Esophagus squamous epithelium (tissue), 5 donors: ENCODE measurements around the gene SCAMP3. TPM values are rescaled to one million over a fixed set of nuclear protein-coding genes. Genes with fewer than 3 reads are reported as not detected.

Experiments
- DNase-seq: peaks from one replicate; lab custom pipeline; 2025; lab: John Stamatoyannopoulos, UW
- H3K27ac ChIP-seq, 4 donors: fragments of 200-600 bp; sonication (generic); one replicate each; pipeline ENCODE4 v1.5.1; 2016 to 2019; ENCODE audit warnings: mild to moderate bottlenecking in 1 of 4
- H3K27me3 ChIP-seq, 4 donors: fragments of 200-600 bp; sonication (generic); 1 replicate in 3 of 4; 2 replicates in 1 of 4; pipeline versions ENCODE4 v1.5.1 to v1.6.0; 2017 to 2021; ENCODE audit warnings: antibody characterized with exemption in 1 of 4
- H3K36me3 ChIP-seq, 3 donors: fragments of 200-600 bp; sonication (generic); one replicate each; pipeline ENCODE4 v1.5.1; 2016 to 2019
- H3K4me1 ChIP-seq, 3 donors: fragments of 200-600 bp; sonication (generic); one replicate each; pipeline ENCODE4 v1.5.1; 2017 to 2019
- H3K4me3 ChIP-seq, 4 donors: fragments of 200-600 bp; sonication (generic); 1 replicate in 3 of 4; 2 replicates in 1 of 4; pipeline ENCODE4 v1.5.1; 2016 to 2019; ENCODE audit warnings: mild to moderate bottlenecking in 2 of 4, moderate library complexity in 1 of 4
- H3K9me3 ChIP-seq, 3 donors: fragments of 200-600 bp; sonication (generic); one replicate each; pipeline ENCODE4 v1.5.1; 2016 to 2019
- POLR2A ChIP-seq, 4 donors: fragments of 450-650 bp; IDR thresholded peaks; one replicate each; pipeline ENCODE4 v1.6.1; 2017; ENCODE audit warnings: antibody characterized with exemption in 4 of 4, mild to moderate bottlenecking in 4 of 4, moderate library complexity in 3 of 4
- WGBS, 2 donors: methylation state at CpG; one replicate each; pipeline ENCODE4 v1.1.5; 2018; 5-methylcytosine and 5-hydroxymethylcytosine counted together
- intact Hi-C: fragments of 100-400 bp; cut with DNase I; formaldehyde crosslinking; loops from one replicate; pipeline ENCODE4 v1.15.0; 2022
- total RNA-seq, 4 donors: library from RNA; depleted of rRNA; stranded (reverse); fragments of >200 nt; gene quantifications; one replicate each; pipeline ENCODE4 v1.1.0, GENCODE V29; 2016
- TF ChIP-seq, protein P1 (sequence below), 6 experiments: fragments of 450-650 bp in 4 of 6; fragments of 200-600 bp in 2 of 6; sonication (generic) in 2 of 6; IDR thresholded peaks; one replicate each; pipeline ENCODE4 v1.5.1; 2016 to 2019; ENCODE audit warnings: antibody characterized with exemption in 6 of 6, mild to moderate bottlenecking in 4 of 6, moderate library complexity in 4 of 6
- donor health status: DM: yes; HTN: yes; CAD: no.

SCAMP3 gene
- total RNA-seq, 4 donors from 2014 or later = 56.8 to 72.2 (median 60.1) TPM

DNA sequence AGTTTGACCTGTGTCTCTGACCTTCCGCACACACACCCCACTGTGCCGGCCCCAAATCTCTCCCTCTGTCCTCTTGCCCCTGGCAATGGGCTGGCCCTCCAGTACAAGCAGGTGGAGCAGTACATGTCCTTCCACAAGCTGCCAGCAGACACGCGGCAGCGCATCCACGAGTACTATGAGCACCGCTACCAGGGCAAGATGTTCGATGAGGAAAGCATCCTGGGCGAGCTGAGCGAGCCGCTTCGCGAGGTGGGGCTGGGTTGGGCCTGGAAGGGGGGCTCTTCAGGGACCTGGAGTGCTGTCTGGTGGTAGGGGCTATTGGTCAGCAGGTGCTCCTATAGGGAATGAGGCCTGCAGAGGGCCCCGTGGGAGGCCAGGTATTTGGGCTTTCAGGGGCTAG lies 22.9 kb upstream of the SCAMP3 start:
- TF ChIP-seq, protein P1, sequence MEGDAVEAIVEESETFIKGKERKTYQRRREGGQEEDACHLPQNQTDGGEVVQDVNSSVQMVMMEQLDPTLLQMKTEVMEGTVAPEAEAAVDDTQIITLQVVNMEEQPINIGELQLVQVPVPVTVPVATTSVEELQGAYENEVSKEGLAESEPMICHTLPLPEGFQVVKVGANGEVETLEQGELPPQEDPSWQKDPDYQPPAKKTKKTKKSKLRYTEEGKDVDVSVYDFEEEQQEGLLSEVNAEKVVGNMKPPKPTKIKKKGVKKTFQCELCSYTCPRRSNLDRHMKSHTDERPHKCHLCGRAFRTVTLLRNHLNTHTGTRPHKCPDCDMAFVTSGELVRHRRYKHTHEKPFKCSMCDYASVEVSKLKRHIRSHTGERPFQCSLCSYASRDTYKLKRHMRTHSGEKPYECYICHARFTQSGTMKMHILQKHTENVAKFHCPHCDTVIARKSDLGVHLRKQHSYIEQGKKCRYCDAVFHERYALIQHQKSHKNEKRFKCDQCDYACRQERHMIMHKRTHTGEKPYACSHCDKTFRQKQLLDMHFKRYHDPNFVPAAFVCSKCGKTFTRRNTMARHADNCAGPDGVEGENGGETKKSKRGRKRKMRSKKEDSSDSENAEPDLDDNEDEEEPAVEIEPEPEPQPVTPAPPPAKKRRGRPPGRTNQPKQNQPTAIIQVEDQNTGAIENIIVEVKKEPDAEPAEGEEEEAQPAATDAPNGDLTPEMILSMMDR (IDR thresholded peaks at IDR 0.05) = no peak
- no peak for TF ChIP-seq POLR2A (IDR thresholded peaks at IDR 0.05)
- 88 to 91% methylated on average over 7 to 13 of the region's 14 CpGs for WGBS, 2 donors

DNA sequence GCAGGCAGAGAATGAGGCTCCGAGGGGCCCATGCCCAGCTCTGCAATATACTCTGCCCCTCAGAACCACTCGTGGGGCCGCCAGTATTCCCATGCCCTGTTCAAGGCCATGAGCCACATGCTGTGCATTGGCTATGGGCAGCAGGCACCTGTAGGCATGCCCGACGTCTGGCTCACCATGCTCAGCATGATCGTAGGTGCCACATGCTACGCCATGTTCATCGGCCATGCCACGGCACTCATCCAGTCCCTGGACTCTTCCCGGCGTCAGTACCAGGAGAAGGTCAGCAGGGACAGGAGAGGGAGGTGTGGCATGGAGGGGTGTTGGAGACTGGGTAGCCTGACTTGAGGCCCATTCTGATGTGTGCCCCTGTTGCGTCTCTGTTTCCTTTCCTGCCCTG lies 22.3 kb upstream of the SCAMP3 start:
- Histone ChIP-seq H3K27ac (no peak overlapping the region), H3K4me3 (no peak overlapping the region), H3K9me3 (no peaks in the 10 kb centered on the region), H3K27me3 (no peaks in the 10 kb centered on the region), H3K4me1 (no peaks in the 10 kb centered on the region), H3K36me3 (peaks cover 0 to 43% (median 0%) of the 10 kb centered on the region in 3 donors)
- DNase-seq = no peak
- intact Hi-C loops = no loop called here
- TF ChIP-seq, protein P1 (IDR thresholded peaks at IDR 0.05) = no peak
- TF ChIP-seq POLR2A (IDR thresholded peaks at IDR 0.05) = no peak
- WGBS, 2 donors = 91 to 95% methylated on average over 7 to 12 of the region's 12 CpGs

More for the DNA sequence above, 22.9 kb upstream of the SCAMP3 start:
- Histone ChIP-seq H3K9me3 (no peaks in the 10 kb centered on the region), H3K4me1 (no peaks in the 10 kb centered on the region), H3K4me3 (no peak overlapping the region), H3K36me3 (peaks cover 0 to 43% (median 0%) of the 10 kb centered on the region in 3 donors), H3K27ac (no peak overlapping the region), H3K27me3 (no peaks in the 10 kb centered on the region)
- DNase-seq = no peak
- intact Hi-C loops = no loop called here

DNA sequence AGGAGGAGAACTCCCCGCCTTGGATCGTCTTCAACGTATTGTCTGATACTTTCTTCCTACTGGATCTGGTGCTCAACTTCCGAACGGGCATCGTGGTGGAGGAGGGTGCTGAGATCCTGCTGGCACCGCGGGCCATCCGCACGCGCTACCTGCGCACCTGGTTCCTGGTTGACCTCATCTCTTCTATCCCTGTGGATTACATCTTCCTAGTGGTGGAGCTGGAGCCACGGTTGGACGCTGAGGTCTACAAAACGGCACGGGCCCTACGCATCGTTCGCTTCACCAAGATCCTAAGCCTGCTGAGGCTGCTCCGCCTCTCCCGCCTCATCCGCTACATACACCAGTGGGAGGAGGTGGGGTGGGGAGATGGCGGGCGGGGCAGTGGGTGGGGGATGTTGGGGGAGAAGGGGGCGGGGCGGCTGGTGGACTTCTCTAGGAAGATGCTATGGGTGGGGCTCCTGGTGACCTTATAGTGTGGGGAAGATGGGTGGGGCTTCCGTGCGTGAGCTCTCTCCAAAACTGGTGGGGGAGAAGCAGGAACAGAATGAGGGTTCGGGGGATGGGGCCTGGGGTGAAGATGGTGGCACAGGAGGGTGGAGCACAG lies 20.4 kb upstream of the SCAMP3 start:
- Histone ChIP-seq H3K9me3 (no peaks in the 10 kb centered on the region), H3K4me3 (no peak overlapping the region), H3K4me1 (peaks cover 7 to 14% (median 13%) of the 10 kb centered on the region in 3 donors), H3K27me3 (no peaks in the 10 kb centered on the region), H3K36me3 (peaks cover 0 to 36% (median 0%) of the 10 kb centered on the region in 3 donors), H3K27ac (no peak overlapping the region)
- TF ChIP-seq, protein P1 (IDR thresholded peaks at IDR 0.05) = no peak
- no peak for TF ChIP-seq POLR2A (IDR thresholded peaks at IDR 0.05)
- 93 to 94% methylated on average over 9 to 22 of the region's 29 CpGs for WGBS, 2 donors
- intact Hi-C loops = no loop called here
- no peak for DNase-seq

DNA sequence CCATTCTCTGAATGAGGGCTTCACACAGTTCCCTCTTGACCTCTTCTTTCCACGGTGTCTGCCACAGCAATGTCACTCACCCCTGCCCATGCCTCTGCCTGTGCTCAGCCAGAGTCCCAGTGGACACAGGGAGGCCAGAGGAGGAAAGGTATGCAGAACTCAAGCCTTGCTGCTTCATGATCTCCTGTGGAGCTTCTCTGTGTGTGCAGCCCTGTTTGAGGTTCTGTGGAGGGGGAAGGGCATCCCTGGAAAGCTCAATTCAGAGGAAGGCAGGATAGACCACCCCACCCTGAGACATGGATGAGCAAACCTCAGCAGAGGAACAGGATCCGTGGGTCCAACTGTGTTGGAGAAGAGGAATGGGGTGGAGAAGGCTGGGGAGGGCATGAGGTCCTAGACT lies 17.1 kb upstream of the SCAMP3 start:
- no peak for TF ChIP-seq POLR2A (IDR thresholded peaks at IDR 0.05)
- TF ChIP-seq, protein P1 (IDR thresholded peaks at IDR 0.05) = no peak
- intact Hi-C loops = no loop called here
- Histone ChIP-seq H3K4me3 (no peak overlapping the region), H3K36me3 (peaks cover 0 to 16% (median 0%) of the 10 kb centered on the region in 3 donors), H3K9me3 (no peaks in the 10 kb centered on the region), H3K4me1 (peaks cover 7 to 22% (median 22%) of the 10 kb centered on the region in 3 donors), H3K27me3 (no peaks in the 10 kb centered on the region), H3K27ac (no peak overlapping the region)
- 81 to 86% methylated on average over 1 to 2 of the region's 2 CpGs for WGBS, 2 donors
- no peak for DNase-seq

DNA sequence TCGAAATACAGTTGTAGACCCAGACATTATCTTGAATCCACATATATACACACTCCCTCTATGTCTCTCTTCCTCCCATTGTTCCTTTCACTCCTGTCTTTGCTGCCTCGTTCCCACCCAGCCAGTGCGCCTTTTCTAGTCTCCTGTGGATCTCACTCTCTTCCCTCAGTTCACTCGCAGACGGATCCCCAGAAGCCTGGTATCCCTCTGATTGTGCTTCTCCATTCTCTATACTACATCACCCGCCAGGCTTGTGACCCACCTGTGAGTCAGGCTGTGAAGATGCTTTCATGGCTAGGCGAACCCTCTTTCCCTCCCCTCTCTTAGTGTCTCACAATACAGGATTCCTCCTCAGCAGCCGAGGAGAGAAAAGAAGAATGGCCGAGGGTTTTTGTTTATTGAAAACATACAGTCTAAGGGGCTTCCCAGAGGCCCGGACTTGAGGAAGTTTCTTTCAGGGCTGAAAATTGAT lies 16.6 kb upstream of the SCAMP3 start:
- WGBS, 2 donors = 55 to 60% methylated on average over 8 of the region's 10 CpGs
- intact Hi-C loops = no loop called here
- DNase-seq = no peak
- Histone ChIP-seq H3K36me3 (peaks cover 0 to 11% (median 0%) of the 10 kb centered on the region in 3 donors), H3K4me3 (peak overlapping the region in 2 of 4 donors; percentile 69 to 80), H3K4me1 (peaks cover 10 to 27% (median 26%) of the 10 kb centered on the region in 3 donors), H3K27me3 (no peaks in the 10 kb centered on the region), H3K9me3 (no peaks in the 10 kb centered on the region), H3K27ac (no peak overlapping the region)
- no peak for TF ChIP-seq POLR2A (IDR thresholded peaks at IDR 0.05)
- TF ChIP-seq, protein P1 (IDR thresholded peaks at IDR 0.05) = no peak
